ENCODE results near the gene SCYGR1. TPM values are rescaled to one million over a fixed set of nuclear protein-coding genes. Genes with fewer than 3 reads are reported as not detected.

Gene SCYGR1
- total RNA-seq, 2 donors from 2014 or later = not detected

DNA sequence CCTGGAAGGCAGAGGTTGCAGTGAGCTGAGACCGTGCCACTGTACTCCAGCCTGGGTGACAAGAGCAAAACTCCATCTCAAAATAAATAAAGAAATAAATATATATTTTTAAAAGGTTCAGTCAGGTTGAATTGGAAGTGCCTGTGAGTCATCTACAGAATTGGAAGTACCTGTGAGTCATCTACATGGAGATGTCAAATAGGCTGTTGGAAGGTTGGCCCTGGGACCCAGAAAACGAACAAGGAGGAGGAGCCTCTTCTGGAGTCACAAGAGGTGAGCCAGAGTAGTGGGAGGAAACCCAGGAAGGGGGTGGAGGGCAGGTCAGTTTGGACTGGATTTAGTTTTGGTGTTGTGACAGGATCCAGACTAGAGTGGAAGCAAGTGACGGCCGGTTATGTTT is 15.2 kb upstream of the SCYGR1 start:
- no peak overlapping the region for H3K4me3 ChIP-seq
- TF ChIP-seq POLR2A (IDR thresholded peaks at IDR 0.05) = no peak
- intact Hi-C loops (cut with DNase I) = loop anchor here (5.0 kb wide), 1 partner anchor 364 kb away; no protein-coding TSS in a partner anchor
- no peaks in the 10 kb centered on the region for H3K9me3 ChIP-seq
- no peak overlapping the region for H3K27ac ChIP-seq
- no peaks in the 10 kb centered on the region for H3K27me3 ChIP-seq
- DNase-seq (no peak), ATAC-seq (no peak)
- 36 to 50% methylated on average over 4 of the region's 4 CpGs for WGBS, 2 donors
- no peaks in the 10 kb centered on the region for H3K36me3 ChIP-seq (replicated peaks in 1 of 2; ENCODE audit: insufficient read depth in 1 of 2, low read depth in 2 of 2)
- peaks cover 10% of the 10 kb centered on the region for H3K4me1 ChIP-seq

DNA sequence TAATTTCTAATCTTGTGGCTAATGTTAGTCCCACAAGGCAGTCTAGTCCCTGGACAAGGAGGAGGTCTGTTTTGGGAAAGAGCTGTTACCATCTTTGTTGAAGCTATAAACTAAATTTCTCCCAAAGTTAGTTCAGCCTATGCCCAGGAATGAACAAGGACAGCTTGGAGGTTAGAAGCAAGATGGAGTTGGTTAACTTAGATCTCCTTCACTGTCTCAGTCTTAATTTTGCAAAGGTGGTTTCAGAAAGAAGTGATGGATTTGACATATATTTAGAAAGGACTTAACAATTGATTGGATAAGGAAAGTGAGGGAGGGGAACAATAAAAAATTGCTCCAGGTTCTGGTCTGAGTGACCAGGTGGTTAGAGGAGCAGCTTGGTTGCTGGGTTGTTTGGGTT is 14.6 kb upstream of the SCYGR1 start:
- H3K27me3 ChIP-seq = no peaks in the 10 kb centered on the region
- DNase-seq = no peak
- TF ChIP-seq, protein P1, sequence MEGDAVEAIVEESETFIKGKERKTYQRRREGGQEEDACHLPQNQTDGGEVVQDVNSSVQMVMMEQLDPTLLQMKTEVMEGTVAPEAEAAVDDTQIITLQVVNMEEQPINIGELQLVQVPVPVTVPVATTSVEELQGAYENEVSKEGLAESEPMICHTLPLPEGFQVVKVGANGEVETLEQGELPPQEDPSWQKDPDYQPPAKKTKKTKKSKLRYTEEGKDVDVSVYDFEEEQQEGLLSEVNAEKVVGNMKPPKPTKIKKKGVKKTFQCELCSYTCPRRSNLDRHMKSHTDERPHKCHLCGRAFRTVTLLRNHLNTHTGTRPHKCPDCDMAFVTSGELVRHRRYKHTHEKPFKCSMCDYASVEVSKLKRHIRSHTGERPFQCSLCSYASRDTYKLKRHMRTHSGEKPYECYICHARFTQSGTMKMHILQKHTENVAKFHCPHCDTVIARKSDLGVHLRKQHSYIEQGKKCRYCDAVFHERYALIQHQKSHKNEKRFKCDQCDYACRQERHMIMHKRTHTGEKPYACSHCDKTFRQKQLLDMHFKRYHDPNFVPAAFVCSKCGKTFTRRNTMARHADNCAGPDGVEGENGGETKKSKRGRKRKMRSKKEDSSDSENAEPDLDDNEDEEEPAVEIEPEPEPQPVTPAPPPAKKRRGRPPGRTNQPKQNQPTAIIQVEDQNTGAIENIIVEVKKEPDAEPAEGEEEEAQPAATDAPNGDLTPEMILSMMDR (IDR thresholded peaks at IDR 0.05) = no peak
- TF ChIP-seq POLR2A (IDR thresholded peaks at IDR 0.05) = no peak
- H3K4me3 ChIP-seq = no peak overlapping the region
- ATAC-seq = no peak
- H3K9me3 ChIP-seq = no peaks in the 10 kb centered on the region
- peaks cover 10% of the 10 kb centered on the region for H3K4me1 ChIP-seq
- intact Hi-C loops (cut with DNase I) = loop anchor here (5.0 kb wide), 1 partner anchor 365 kb away; no protein-coding TSS in a partner anchor
- no peaks in the 10 kb centered on the region for H3K36me3 ChIP-seq (replicated peaks in 1 of 2; ENCODE audit: insufficient read depth in 1 of 2, low read depth in 2 of 2)
- no peak overlapping the region for H3K27ac ChIP-seq

DNA sequence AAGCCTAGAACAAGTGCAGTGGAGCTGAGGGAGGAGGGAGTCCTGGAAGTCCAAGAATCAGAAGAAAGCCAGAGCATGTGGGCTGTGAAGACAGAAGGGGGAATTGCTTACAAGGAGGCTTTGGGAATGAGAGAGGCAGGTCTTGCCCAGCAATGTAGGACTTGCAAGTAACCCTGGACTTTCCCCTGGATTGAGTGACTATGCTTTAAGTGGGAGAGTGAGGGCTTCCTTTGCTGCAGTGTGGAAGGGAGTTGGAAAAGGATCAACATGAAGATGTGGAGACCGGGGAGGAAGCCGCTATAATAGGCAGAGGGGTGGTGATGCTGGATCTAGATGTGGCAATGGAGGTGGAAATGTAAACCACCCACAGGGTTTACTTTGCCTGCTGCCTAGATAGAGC is 13.8 kb upstream of the SCYGR1 start:
- intact Hi-C loops (cut with DNase I) = loop anchor here (5.0 kb wide), 1 partner anchor 366 kb away; no protein-coding TSS in a partner anchor
- Histone ChIP-seq H3K9me3 (no peaks in the 10 kb centered on the region), H3K4me3 (no peak overlapping the region), H3K4me1 (peaks cover 4% of the 10 kb centered on the region), H3K27ac (no peak overlapping the region), H3K27me3 (no peaks in the 10 kb centered on the region), H3K36me3 (replicated peaks in 1 of 2; ENCODE audit: insufficient read depth in 1 of 2, low read depth in 2 of 2) (no peaks in the 10 kb centered on the region)
- TF ChIP-seq POLR2A (IDR thresholded peaks at IDR 0.05) = no peak
- TF ChIP-seq, protein P1 (IDR thresholded peaks at IDR 0.05) = no peak
- DNase-seq = no peak
- 35 to 50% methylated on average over 2 of the region's 2 CpGs for WGBS, 2 donors
- ATAC-seq = no peak

DNA sequence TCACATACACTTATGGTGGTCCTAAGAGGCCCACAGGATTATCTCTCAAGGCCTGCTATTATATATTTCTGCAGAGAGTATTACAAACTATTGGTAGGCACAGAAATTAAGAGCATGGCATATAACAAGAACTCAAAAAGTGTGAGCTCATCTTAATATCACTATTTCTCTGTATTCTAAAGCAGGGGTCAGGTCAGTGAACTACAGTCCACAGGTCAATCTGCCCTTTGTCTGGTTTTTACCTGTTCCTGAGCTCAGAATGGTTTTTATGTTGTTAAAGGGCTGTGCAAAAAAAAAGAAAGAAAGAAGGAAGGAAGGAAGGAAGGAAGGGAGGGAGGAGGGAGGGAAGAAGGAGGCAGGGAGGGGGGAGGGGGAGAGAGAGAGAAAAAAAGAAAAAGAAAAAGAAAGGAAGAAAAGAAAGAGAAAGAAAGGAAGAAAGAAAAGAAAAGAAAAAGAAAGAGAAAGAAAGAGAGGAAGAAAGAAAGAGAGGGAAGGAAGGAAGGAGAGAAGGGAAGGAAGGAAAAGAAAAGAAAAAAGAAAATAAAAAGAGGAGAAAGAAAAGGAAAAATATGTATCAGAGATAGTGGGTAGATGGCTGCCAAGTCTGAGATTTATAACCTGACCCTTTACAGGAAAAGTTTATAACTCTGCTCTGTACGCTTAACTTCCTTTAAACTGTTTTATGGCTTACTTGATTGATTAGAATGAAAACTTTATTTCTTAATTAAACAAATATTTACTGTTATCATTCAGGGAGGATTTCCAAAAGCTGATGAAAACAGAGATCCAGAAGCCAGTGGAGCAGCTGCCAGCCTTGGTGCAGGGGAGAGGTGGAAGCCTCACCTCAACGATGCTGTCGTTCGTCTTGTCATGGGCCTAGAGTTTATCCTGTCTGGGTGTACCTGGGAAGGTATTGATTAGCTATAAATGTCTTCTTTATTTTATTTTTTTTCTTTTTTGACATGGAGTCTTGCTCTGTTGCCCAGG is 11.2 kb upstream of the SCYGR1 start:
- DNase-seq (no peak), ATAC-seq (peak; percentile 15)
- no peaks in the 10 kb centered on the region for H3K4me1 ChIP-seq
- no peaks in the 10 kb centered on the region for H3K9me3 ChIP-seq
- TF ChIP-seq, protein P1 (IDR thresholded peaks at IDR 0.05) = no peak
- no peak for TF ChIP-seq POLR2A (IDR thresholded peaks at IDR 0.05)
- intact Hi-C loops (cut with DNase I) = no loop called here
- no peaks in the 10 kb centered on the region for H3K27me3 ChIP-seq
- H3K36me3 ChIP-seq (replicated peaks in 1 of 2; ENCODE audit: insufficient read depth in 1 of 2, low read depth in 2 of 2) = no peaks in the 10 kb centered on the region
- no peak overlapping the region for H3K4me3 ChIP-seq
- 52 to 62% methylated on average over 4 of the region's 4 CpGs for WGBS, 2 donors
- no peak overlapping the region for H3K27ac ChIP-seq

DNA sequence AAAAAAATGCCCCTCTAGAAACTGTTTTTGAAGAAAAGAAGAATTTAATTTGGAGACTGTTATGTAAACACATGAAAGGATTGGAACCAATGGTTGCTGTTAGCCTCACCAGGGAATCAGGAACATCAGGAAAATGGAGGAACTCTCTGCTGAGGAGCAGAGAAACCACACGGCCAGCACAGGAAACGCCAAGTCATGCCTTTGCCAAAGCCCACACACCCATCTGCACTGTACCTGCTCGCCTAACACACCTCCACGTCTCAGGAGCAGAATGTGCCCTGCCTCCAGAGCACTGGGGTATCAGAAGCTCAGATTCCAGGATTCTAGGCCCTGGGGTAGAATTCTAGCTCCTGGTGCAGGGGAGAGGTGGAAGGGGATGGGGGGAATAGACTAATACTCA is 9.8 kb upstream of the SCYGR1 start:
- intact Hi-C loops (cut with DNase I) = no loop called here
- Histone ChIP-seq H3K36me3 (replicated peaks in 1 of 2; ENCODE audit: insufficient read depth in 1 of 2, low read depth in 2 of 2) (no peaks in the 10 kb centered on the region), H3K4me1 (no peaks in the 10 kb centered on the region), H3K9me3 (no peaks in the 10 kb centered on the region), H3K27ac (no peak overlapping the region), H3K4me3 (no peak overlapping the region), H3K27me3 (no peaks in the 10 kb centered on the region)
- TF ChIP-seq, protein P1 (IDR thresholded peaks at IDR 0.05) = no peak
- no peak for TF ChIP-seq POLR2A (IDR thresholded peaks at IDR 0.05)
- no peak for ATAC-seq
- WGBS, 2 donors = 51 to 85% methylated on average over 4 of the region's 4 CpGs
- DNase-seq = no peak

Data from body of pancreas (tissue), 4 donors.